HCT116 (cell line): ENCODE measurements around the gene PTCH2. TPM values are rescaled to one million over a fixed set of nuclear protein-coding genes. Genes with fewer than 3 reads are reported as not detected.

Experiments
- ATAC-seq: fragments of 200-7000 bp; cut with Tn5 transposase; 2 replicates; pipeline ENCODE4 v1.9.1; 2020; ENCODE audit warnings: mild to moderate bottlenecking, moderate library complexity
- BruUV-seq: library from RNA; stranded (reverse); fragments of 400-500 nt; replicated peaks from 2 replicates; lab custom pipeline; 2021; lab: Mats Ljungman, UMichigan
- CTCF ChIA-PET: fragments of 300-600 bp; sonication (Branson Sonifier 250); formaldehyde crosslinking; loops from one replicate; lab custom pipeline; 2021; ENCODE audit warnings: antibody characterized with exemption; lab: Charles Lee
- POLR2A ChIA-PET: fragments of 300-600, 350-600 bp; sonication (Branson Sonifier 250); formaldehyde crosslinking; loops from one replicate; lab custom pipeline; 2021; ENCODE audit warnings: antibody characterized with exemption; lab: Charles Lee
- RAD21 ChIA-PET, 2 experiments: fragments of 300-600 bp; sonication (Branson Sonifier 250); formaldehyde crosslinking; loops; one replicate each; lab custom pipeline; 2023; ENCODE audit warnings: low total read pairs in 2 of 2; ENCODE audit not compliant: uncharacterized antibody in 2 of 2, unreplicated experiment in 2 of 2, low non-redundant PET in 1 of 2; lab: Charles Lee
- DNase-seq: peaks from one replicate; pipeline ENCODE4 v3.0.0-alpha.2; 2010; ENCODE audit warnings: low read depth, low spot score
- H2AFZ ChIP-seq: fragments of 200-600 bp; shearing (Covaris generic), sonication (generic); 2 replicates; pipeline ENCODE4 v1.6.1; 2017; ENCODE audit warnings: low read depth, mixed run types, mixed read lengths, antibody characterized with exemption, low read length; ENCODE audit not compliant: poor library complexity, severe bottlenecking
- H3K27ac ChIP-seq: 2 replicates; pipeline ENCODE4 v1.5.1; 2012; ENCODE audit warnings: low read depth, low read length
- H3K27me3 ChIP-seq: fragments of 200-600 bp; sonication (generic); 2 replicates; pipeline ENCODE4 v1.6.1; 2016; ENCODE audit warnings: mixed run types, low read length, mixed read lengths; ENCODE audit not compliant: insufficient read depth
- H3K36me3 ChIP-seq, 2 experiments: fragments of 200-500 bp in 1 of 2; fragments of 200-600 bp in 1 of 2; sonication (Bioruptor generic) in 1 of 2; sonication (generic) in 1 of 2; 2 replicates each; pipeline versions ENCODE4 v1.5.1 to v1.6.1; 2014 to 2016; ENCODE audit warnings: low read length in 2 of 2, inconsistent platforms in 1 of 2, mixed read lengths in 1 of 2, mixed run types in 1 of 2; ENCODE audit not compliant: insufficient read depth in 2 of 2, control insufficient read depth in 1 of 2
- H3K4me1 ChIP-seq, 2 experiments: fragments of 200-600 bp in 1 of 2; sonication (generic) in 1 of 2; 2 replicates each; pipeline versions ENCODE4 v1.5.1 to v1.6.1; 2012 to 2017; ENCODE audit warnings: low read length in 2 of 2, inconsistent platforms in 1 of 2, mild to moderate bottlenecking in 1 of 2, mixed read lengths in 1 of 2, mixed run types in 1 of 2, moderate library complexity in 1 of 2; ENCODE audit not compliant: insufficient read depth in 2 of 2, control insufficient read depth in 1 of 2
- H3K4me2 ChIP-seq: fragments of 200-600 bp; sonication (generic); 2 replicates; pipeline ENCODE4 v1.6.1; 2017; ENCODE audit warnings: mixed run types, low read length, mixed read lengths
- H3K4me3 ChIP-seq, 2 experiments: fragments of 200-600 bp in 1 of 2; sonication (generic) in 1 of 2; replicated peaks in 1 of 2; 2 replicates each; pipeline ENCODE4 v1.5.1; 2011 to 2016; ENCODE audit warnings: low read length in 2 of 2, control low read depth in 1 of 2, low read depth in 1 of 2, mild to moderate bottlenecking in 1 of 2, mixed read lengths in 1 of 2, mixed run types in 1 of 2
- H3K79me2 ChIP-seq: fragments of 200-600 bp; sonication (generic); 2 replicates; pipeline ENCODE4 v1.6.1; 2017; ENCODE audit warnings: mild to moderate bottlenecking, mixed run types, low read length, moderate library complexity, mixed read lengths; ENCODE audit not compliant: insufficient read depth
- H3K9ac ChIP-seq: fragments of 200-600 bp; sonication (generic); 2 replicates; pipeline ENCODE4 v1.6.1; 2016; ENCODE audit warnings: low read length, mixed read lengths
- H3K9me2 ChIP-seq: fragments of 200-600 bp; sonication (generic), shearing (Covaris generic); 2 replicates; pipeline ENCODE4 v1.6.1; 2017; ENCODE audit warnings: mixed run types, mild to moderate bottlenecking, moderate library complexity; ENCODE audit not compliant: insufficient read depth
- H3K9me3 ChIP-seq, 2 experiments: fragments of 200-500 bp in 1 of 2; fragments of 200-600 bp in 1 of 2; sonication (Bioruptor generic) in 1 of 2; sonication (generic) in 1 of 2; 2 replicates each; pipeline ENCODE4 v1.6.1; 2014 to 2017; ENCODE audit warnings: low read length in 2 of 2, mixed read lengths in 2 of 2, inconsistent platforms in 1 of 2, low read depth in 1 of 2, mild to moderate bottlenecking in 1 of 2, mixed run types in 1 of 2, moderate library complexity in 1 of 2; ENCODE audit not compliant: control insufficient read depth in 1 of 2, insufficient read depth in 1 of 2
- H4K20me1 ChIP-seq: fragments of 200-600 bp; sonication (generic), shearing (Covaris generic); 2 replicates; pipeline ENCODE4 v1.6.1; 2017; ENCODE audit warnings: mixed run types, mild to moderate bottlenecking, moderate library complexity; ENCODE audit not compliant: insufficient read depth
- CEBPB ChIP-seq: IDR thresholded peaks from 2 replicates; pipeline ENCODE4 v1.6.1; 2012; ENCODE audit warnings: low read depth
- ELF1 ChIP-seq: IDR thresholded peaks from 2 replicates; pipeline ENCODE4 v1.6.1; 2012; ENCODE audit warnings: low read depth, borderline replicate concordance
- EZH2 ChIP-seq: fragments of 200-600 bp; sonication (generic); IDR thresholded peaks from 2 replicates; pipeline ENCODE4 v1.6.1; 2017; ENCODE audit warnings: antibody characterized with exemption, mixed run types
- EZH2phosphoT487 ChIP-seq: fragments of 200-600 bp; IDR thresholded peaks from 2 replicates; pipeline ENCODE4 v1.6.1; 2018; ENCODE audit warnings: antibody characterized with exemption, borderline replicate concordance
- JUND ChIP-seq: IDR thresholded peaks from 2 replicates; pipeline ENCODE4 v1.6.1; 2012
- POLR2A ChIP-seq: IDR thresholded peaks from 2 replicates; pipeline ENCODE4 v1.7.0; 2011; ENCODE audit warnings: borderline replicate concordance; ENCODE audit not compliant: insufficient read depth, insufficient read length; ENCODE audit errors: extremely low read depth
- SIN3A ChIP-seq: IDR thresholded peaks from 2 replicates; pipeline ENCODE4 v1.6.1; 2012; ENCODE audit warnings: low read depth
- SP1 ChIP-seq: IDR thresholded peaks from 2 replicates; pipeline ENCODE4 v1.6.1; 2012; ENCODE audit warnings: low read depth
- SRF ChIP-seq: IDR thresholded peaks from 2 replicates; pipeline ENCODE4 v1.6.1; 2012; ENCODE audit warnings: low read depth
- TCF7L2 ChIP-seq: IDR thresholded peaks from 2 replicates; pipeline ENCODE4 v1.7.0; 2011; ENCODE audit warnings: borderline replicate concordance, inconsistent platforms; ENCODE audit not compliant: insufficient read depth, insufficient read length; ENCODE audit errors: extremely low read depth
- ZFX ChIP-seq: fragments of 450-650 bp; IDR thresholded peaks from 2 replicates; pipeline ENCODE4 v1.6.1; 2017
- intact Hi-C: fragments of 100-400 bp; cut with micrococcal nuclease; formaldehyde crosslinking; loops from 2 replicates; pipeline ENCODE4 v1.10.0; 2022
- total RNA-seq: library from RNA; stranded (reverse); gene quantifications from one replicate; pipeline ENCODE4 v1.2.1, GENCODE V29; 2021; ENCODE audit not compliant: unreplicated experiment
- TF ChIP-seq, protein P1 (sequence below): IDR thresholded peaks from 2 replicates; pipeline ENCODE4 v1.6.1; 2011; ENCODE audit warnings: mild to moderate bottlenecking, low read length, moderate library complexity; ENCODE audit not compliant: insufficient replicate concordance; ENCODE audit errors: extremely low read depth
- TF ChIP-seq, protein P2 (sequence below): IDR thresholded peaks from 2 replicates; pipeline ENCODE4 v1.6.1; 2012
- TF ChIP-seq, protein P3 (sequence below): IDR thresholded peaks from 2 replicates; pipeline ENCODE4 v1.6.1; 2012
- TF ChIP-seq, protein P4 (sequence below), 3 experiments: fragments of 200-600 bp in 1 of 3; sonication (generic) in 1 of 3; IDR thresholded peaks in 2 of 3; conservative IDR thresholded peaks in 1 of 3; 2 replicates each; pipeline ENCODE4 v1.5.1; 2012 to 2017; ENCODE audit warnings: low read depth in 2 of 3, low read length in 2 of 3, antibody characterized with exemption in 1 of 3, borderline replicate concordance in 1 of 3, control low read depth in 1 of 3, mild to moderate bottlenecking in 1 of 3, mixed read lengths in 1 of 3, mixed run types in 1 of 3, moderate library complexity in 1 of 3; ENCODE audit not compliant: insufficient read depth in 1 of 3

PTCH2 gene
- total RNA-seq, 1 experiment from 2014 or later, result 1.3 TPM

DNA sequence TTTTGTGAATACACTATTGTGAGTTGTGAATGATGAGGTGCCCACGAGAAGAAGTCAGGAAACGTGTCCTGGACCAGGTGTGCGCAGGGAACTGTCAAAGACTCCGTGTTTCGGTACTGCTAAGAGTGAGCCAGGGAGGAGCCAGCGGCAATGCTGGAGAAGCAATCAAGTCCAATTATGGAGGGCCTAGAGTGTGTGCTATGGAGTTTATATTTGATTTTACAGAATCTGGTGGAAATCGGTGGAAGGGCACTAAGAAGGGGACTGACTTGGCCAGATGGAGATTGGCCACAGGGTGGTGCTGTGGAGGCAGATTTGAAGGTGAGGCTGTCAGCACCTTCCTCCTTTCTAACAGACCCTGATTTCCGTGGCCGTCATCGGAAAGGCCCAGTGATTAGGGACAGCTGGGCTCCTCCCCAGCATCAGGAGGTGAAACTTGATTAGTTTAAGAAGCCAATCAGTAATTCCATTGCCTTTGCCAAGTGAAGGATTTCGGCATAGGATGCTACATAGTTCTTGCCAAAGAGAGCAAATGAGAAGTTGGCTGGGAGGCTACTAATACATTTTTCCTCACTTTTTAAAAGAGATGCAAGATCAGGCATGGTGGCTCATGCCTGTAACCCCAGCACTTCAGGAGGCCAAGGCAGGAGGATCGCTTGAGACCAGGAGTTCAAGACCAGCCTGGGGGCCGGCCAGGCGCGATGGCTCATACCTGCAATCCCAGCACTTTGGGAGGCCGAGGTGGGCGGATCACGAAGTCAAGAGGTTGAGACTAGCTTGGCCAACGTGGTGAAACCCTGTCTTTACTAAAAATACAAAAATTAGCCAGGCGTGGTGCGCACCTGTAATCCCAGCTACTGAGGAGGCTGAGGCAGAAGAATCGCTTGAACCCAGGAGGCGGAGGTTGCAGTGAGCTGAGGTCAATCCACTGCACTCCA lies 7.0 kb downstream of the PTCH2 start (continued):
- TF ChIP-seq, protein P1, sequence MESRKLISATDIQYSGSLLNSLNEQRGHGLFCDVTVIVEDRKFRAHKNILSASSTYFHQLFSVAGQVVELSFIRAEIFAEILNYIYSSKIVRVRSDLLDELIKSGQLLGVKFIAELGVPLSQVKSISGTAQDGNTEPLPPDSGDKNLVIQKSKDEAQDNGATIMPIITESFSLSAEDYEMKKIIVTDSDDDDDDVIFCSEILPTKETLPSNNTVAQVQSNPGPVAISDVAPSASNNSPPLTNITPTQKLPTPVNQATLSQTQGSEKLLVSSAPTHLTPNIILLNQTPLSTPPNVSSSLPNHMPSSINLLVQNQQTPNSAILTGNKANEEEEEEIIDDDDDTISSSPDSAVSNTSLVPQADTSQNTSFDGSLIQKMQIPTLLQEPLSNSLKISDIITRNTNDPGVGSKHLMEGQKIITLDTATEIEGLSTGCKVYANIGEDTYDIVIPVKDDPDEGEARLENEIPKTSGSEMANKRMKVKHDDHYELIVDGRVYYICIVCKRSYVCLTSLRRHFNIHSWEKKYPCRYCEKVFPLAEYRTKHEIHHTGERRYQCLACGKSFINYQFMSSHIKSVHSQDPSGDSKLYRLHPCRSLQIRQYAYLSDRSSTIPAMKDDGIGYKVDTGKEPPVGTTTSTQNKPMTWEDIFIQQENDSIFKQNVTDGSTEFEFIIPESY, result no peak
- TF ChIP-seq SRF (no peak), EZH2 (no peak), CEBPB (no peak), ZFX (no peak), SP1 (no peak), JUND (no peak)
- TF ChIP-seq, protein P2, sequence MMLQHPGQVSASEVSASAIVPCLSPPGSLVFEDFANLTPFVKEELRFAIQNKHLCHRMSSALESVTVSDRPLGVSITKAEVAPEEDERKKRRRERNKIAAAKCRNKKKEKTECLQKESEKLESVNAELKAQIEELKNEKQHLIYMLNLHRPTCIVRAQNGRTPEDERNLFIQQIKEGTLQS, result no peak

DNA sequence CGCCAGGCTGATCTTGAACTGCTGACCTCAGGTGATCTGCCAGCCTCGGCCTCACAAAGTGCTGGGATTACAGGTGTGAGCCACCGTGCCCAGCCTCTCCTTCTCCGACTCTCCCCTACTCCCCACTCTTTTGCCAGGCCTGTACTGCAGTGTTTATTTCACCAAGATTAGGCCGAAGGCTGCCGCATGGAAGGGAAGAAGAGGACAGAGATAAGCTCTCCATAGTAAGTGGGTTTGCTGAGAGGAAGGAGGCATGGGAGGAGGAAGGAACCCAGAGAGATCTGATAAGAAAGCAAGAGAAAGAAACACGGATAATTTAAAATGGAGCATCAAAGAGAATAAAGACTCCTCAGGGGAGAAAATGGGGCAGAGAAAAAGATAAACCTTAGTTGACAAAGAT lies 8.7 kb downstream of the PTCH2 start:
- Histone ChIP-seq H3K9me3 (no peaks in the 10 kb centered on the region), H3K4me1 (peaks cover 0 to 10% of the 10 kb centered on the region in 2 experiments; a peak in 1 of 4 replicates), H3K4me3 (no peak overlapping the region), H3K36me3 (no peaks in the 10 kb centered on the region), H2AFZ (no peak overlapping the region), H3K9ac (no peak overlapping the region), H3K9me2 (no peaks in the 10 kb centered on the region), H3K4me2 (no peak overlapping the region), H3K27me3 (no peaks in the 10 kb centered on the region), H3K27ac (no peak overlapping the region), H4K20me1 (no peaks in the 10 kb centered on the region), H3K79me2 (no peaks in the 10 kb centered on the region)
- no peak for ATAC-seq
- POLR2A ChIA-PET, result no interaction called here
- TF ChIP-seq, protein P2, result no peak
- TF ChIP-seq TCF7L2, result no peak
- TF ChIP-seq SIN3A, result no peak
- no peak for TF ChIP-seq ELF1
- TF ChIP-seq, protein P3, sequence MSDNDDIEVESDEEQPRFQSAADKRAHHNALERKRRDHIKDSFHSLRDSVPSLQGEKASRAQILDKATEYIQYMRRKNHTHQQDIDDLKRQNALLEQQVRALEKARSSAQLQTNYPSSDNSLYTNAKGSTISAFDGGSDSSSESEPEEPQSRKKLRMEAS, result no peak
- TF ChIP-seq EZH2phosphoT487, result no peak
- no peak for TF ChIP-seq POLR2A
- TF ChIP-seq, protein P4, sequence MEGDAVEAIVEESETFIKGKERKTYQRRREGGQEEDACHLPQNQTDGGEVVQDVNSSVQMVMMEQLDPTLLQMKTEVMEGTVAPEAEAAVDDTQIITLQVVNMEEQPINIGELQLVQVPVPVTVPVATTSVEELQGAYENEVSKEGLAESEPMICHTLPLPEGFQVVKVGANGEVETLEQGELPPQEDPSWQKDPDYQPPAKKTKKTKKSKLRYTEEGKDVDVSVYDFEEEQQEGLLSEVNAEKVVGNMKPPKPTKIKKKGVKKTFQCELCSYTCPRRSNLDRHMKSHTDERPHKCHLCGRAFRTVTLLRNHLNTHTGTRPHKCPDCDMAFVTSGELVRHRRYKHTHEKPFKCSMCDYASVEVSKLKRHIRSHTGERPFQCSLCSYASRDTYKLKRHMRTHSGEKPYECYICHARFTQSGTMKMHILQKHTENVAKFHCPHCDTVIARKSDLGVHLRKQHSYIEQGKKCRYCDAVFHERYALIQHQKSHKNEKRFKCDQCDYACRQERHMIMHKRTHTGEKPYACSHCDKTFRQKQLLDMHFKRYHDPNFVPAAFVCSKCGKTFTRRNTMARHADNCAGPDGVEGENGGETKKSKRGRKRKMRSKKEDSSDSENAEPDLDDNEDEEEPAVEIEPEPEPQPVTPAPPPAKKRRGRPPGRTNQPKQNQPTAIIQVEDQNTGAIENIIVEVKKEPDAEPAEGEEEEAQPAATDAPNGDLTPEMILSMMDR (IDR thresholded peaks at IDR 0.05 in 2 of 3, conservative IDR thresholded peaks at IDR 0.05 in 1 of 3; ENCODE audit: borderline replicate concordance in 1 of 3, insufficient read depth in 1 of 3, low read depth in 2 of 3, low read length in 2 of 3), result no peak
- no peak for TF ChIP-seq SRF
- intact Hi-C loops, result loop anchor here (2.0 kb wide), 1 partner anchor 466 kb away; no protein-coding TSS in a partner anchor
- RAD21 ChIA-PET, result no interaction called here
- BruUV-seq, result no TSS peak
- DNase-seq, result no peak
- CTCF ChIA-PET, result interaction anchor here (1.6 kb wide), 1 partner anchor 180 kb away, joined by 3 read pairs; no protein-coding TSS in a partner anchor
